GDM1 (cell line): Measurements from ENCODE around the gene FOXL2.

Source experiments
- DNase-seq: peaks from one replicate; lab custom pipeline; 2025; lab: John Stamatoyannopoulos, UW

FOXL2 gene

DNA sequence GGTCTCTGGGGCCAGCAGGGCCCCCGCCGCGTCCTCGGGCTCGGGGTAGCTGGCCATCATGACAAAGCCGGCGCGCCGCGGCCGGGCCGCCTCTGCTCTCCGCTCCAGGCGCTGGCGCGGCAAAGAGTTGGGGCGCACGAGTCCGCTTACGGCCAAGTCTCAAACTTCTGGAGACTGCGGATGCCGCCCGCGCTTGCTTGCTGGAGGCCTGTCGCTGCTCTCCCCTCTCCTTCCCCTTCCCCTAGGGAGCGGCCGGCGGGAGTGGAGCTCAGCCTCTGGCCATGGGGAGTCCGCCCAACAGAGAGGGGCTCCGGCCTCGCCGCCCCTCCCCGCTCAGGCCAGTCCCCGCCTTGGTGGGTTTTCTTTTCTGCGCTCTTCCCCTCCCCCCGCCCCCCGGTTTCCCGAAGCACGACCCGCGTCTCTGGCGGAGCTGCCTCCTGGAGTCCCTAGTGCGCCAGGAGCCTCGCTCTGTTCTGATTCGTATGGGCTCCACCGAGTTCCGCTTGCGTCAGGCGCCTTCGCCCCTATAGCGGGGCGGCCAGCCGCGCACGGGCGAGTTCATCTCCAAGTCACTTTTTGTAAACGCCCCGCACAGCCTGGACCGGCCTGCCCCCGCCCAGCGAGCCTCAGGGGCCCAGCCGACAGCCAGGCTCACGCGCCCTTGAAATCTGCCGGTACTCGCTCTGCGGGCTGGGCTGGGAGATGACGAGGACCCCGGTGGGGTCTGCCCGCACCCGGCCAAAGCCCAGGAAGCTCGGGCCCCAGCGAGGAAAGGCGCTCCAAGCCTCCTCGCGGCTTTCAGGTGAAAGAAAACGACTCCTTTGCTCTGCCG is at the start of gene FOXL2, which contains the start of gene FOXL2NB:
Gene FOXL2 (minus strand): TSS at position 475 of the 832 bp plus-strand sequence. CDS start 415 bp downstream, at position 60.
Gene FOXL2NB (plus strand): TSS at position 555 of the 832 bp plus-strand sequence. CDS start 148 bp downstream, at position 703.
- no peak for DNase-seq

DNA sequence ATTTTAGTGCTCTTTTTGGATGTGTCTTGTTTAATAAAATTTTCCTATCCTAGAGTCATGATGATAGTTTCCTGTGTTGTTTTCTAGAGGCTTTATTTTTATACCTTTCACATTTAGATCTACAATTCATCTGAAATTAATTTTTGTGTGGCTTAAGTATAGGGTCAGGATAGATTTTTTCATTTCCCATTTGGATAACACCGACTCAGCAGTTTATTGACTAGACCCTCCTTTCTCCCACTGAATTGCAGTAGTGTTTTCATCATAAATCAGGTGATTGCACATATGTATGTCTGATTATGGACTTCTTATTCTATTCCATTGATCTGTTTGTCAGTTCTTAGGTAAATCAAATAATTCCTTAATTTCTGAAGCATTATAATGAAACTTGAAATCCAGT is 48.8 kb upstream of the FOXL2 start:
- DNase-seq, result no peak

GRCh38 chr3:138987181-138987580 is 40.2 kb upstream of the FOXL2 start:
- DNase-seq, result no peak

- DNase-seq, result no peak
Observed at GRCh38 chr3:138985932-138986331, 39.0 kb upstream of the FOXL2 start.

DNA sequence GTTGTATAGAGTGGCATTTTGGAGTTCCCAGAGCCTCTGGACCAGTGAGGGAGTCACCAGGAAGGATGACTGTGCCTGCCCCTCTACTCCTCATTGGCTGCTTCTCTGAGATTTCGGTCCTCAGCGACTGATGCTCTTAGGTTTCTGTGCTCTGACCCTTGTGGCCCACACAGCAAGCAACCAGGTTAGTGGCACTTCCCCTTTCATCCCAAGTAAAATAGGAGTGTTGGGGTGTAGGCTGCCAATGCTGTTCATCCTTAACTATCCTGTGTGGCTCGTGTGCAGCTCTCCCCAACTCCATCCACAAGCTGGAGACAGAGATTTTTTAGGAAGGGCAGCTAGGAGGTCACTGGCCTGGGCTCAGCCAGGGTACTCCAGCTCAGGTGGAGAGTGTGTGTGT is 37.9 kb upstream of the FOXL2 start:
- DNase-seq, result no peak

- no peak for DNase-seq
Observed at GRCh38 chr3:138976047-138976446, 29.1 kb upstream of the FOXL2 start.

- no peak for DNase-seq
Observed at GRCh38 chr3:138975351-138975750, 28.4 kb upstream of the FOXL2 start.

- DNase-seq, result no peak
Observed at GRCh38 chr3:138974462-138974861, 27.5 kb upstream of the FOXL2 start.

GRCh38 chr3:138972941-138973340 is 26.0 kb upstream of the FOXL2 start:
- no peak for DNase-seq

- DNase-seq, result no peak
Observed at GRCh38 chr3:138971766-138972320, 24.9 kb upstream of the FOXL2 start.

GRCh38 chr3:138964923-138965322 is 18.0 kb upstream of the FOXL2 start:
- no peak for DNase-seq

DNA sequence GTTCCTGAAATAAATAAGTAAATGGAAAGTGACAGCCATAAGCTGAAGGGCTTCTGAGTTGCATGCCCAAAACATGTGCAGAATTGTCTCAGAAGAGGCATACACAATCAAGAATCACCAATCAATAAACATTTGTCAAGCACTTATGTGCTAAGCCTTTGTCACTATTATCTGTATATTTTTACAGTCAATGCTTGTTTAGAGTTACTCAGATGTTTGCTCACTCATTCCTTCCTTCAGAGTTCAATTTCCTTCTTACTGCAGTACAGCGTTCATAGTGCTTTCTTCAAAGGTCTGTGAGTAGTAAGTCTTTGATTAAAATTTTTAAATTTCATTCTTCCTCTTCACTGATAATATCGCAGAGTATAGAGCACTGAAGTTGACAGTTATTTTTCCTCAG is 17.3 kb upstream of the FOXL2 start:
- DNase-seq, result no peak

- DNase-seq, result no peak
Observed at GRCh38 chr3:138962854-138963560, 16.1 kb upstream of the FOXL2 start.

DNA sequence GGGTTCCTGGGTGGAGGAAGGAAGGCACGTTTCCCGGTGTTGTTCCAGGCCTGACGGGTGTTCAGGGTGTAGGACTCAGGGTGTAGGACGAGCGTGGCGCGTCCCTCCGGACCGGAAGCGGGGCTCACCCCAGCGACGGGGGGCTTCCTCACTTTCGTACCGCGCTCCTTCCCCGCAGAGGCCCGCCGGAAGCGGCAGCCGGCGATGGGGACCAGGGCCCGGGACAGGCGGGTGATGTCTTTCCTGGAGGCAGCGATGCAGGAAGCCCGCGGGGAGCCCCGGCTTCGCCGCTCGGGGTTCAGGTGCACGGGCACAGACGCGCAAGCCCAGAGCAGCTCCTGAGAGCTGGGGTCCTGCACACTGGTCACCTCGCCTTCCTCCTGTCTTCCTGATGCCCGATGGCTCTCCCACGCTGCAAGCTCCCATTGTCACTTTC is 13.5 kb upstream of the FOXL2 start:
- no peak for DNase-seq

DNA sequence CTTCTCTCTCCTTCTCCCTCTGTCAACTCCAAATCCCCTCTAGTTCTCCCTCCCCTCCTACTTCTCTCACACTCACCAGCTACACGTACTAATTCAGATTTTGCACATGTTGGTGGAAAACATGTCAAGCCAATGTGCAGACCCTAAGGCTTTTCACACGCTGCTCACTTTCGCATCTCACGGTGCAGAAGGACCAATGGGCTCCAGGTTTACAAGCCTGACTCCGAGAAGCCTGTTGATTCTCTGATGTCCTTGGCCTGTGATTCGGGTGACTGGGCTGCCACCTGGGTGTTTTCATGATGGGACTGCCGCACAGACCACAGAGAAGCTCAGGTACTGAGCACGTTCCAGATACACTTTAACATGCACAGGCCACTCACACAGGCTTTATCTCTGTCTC is 3.8 kb upstream of the FOXL2 start:
- no peak for DNase-seq

- DNase-seq, result no peak
Observed at GRCh38 chr3:138950006-138950644, 3.2 kb upstream of the FOXL2 start.

DNA sequence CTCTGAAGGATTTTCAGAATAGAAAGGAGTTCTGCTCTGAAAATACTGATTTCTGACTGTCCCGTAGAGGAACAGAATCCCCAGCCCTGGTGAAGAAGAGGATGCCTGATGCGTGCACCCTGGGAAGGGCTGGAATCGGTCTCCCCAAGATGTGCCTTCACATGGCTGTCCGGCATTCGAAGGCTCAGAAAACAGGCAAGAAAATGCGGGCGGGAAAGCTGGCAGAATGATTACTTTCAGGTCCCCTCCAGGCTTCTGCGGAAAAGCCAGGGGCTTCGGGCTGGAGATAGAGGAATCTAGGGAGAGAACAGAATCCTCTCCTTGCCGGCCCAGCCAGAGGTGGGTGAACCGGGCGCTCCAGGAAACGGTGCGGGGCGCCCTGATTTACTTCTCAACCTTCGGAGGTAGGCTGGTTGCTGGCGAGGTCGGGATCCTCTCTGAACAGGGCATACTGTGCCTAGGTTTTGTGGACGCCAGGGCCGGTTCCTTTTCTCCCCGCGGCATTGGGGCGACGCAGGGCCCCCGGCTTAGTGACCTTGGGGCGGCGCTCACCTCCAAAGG is 2.6 kb upstream of the FOXL2 start:
- no peak for DNase-seq

- no peak for DNase-seq
Observed at GRCh38 chr3:138949002-138949418, 2.1 kb upstream of the FOXL2 start.

- DNase-seq, result no peak
Observed at GRCh38 chr3:138948371-138949001, 1.5 kb upstream of the FOXL2 start.

DNA sequence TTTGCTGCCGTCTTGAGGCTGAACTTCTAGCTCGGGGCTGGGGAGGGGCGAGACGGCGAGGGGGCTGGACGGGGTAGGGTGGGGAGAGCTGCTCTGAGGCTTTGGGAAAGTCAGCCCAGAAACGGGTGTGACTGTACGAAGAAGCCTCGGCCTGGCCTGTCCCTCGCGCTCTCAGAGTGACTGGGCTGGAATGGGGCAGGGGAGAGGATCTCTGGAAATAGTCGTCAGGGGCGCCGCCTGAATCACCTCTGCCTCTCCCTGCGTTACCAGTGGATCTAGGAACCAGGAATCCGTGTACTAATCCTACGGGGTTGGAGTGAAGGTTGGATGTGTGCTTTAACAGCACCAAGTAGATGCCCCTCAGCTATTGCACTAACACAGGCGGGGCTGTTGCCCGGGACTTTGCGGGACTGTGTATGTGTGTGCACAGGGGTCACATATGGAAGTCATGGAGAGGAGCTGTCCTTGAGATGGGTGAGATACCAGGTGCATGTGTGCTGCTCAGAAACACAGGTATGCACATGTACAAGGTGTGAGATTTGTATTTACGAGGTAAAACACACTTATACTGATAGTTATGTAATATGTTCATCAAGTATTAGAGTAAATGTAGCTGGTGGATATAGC is 671 bp upstream of the FOXL2 start:
- no peak for DNase-seq
